Hepatocyte (in vitro differentiated cells): Measurements from ENCODE around the gene AUNIP. TPM values are rescaled to one million over a fixed set of nuclear protein-coding genes. Genes with fewer than 3 reads are reported as not detected.

Experiments
- DNase-seq: peaks from one replicate; pipeline ENCODE4 v3.0.0-alpha.2; 2016; ENCODE audit warnings: low spot score
- H2AFZ ChIP-seq: fragments of 200-600 bp; sonication (generic); 2 replicates; pipeline ENCODE4 v1.6.0; 2016; ENCODE audit warnings: antibody characterized with exemption, mild to moderate bottlenecking
- H3K27ac ChIP-seq: fragments of 200-600 bp; sonication (generic); 2 replicates; pipeline ENCODE4 v1.5.1; 2016; ENCODE audit warnings: mild to moderate bottlenecking
- H3K27me3 ChIP-seq: fragments of 200-600 bp; sonication (generic); 2 replicates; pipeline ENCODE4 v1.6.1; 2016
- H3K36me3 ChIP-seq: fragments of 200-600 bp; sonication (generic); replicated peaks from 2 replicates; pipeline ENCODE4 v1.5.1; 2016; ENCODE audit warnings: low read depth; ENCODE audit not compliant: insufficient read depth
- H3K4me1 ChIP-seq: fragments of 200-600 bp; sonication (generic); 2 replicates; pipeline ENCODE4 v1.5.1; 2016; ENCODE audit warnings: mild to moderate bottlenecking, moderate library complexity; ENCODE audit not compliant: insufficient read depth
- H3K4me2 ChIP-seq: fragments of 200-600 bp; sonication (generic); 2 replicates; pipeline ENCODE4 v1.6.0; 2016
- H3K4me3 ChIP-seq: fragments of 200-600 bp; sonication (generic); 2 replicates; pipeline ENCODE4 v1.5.1; 2016; ENCODE audit warnings: mild to moderate bottlenecking
- H3K79me2 ChIP-seq: fragments of 200-600 bp; sonication (generic); 2 replicates; pipeline ENCODE4 v1.6.0; 2017; ENCODE audit warnings: mild to moderate bottlenecking
- H3K9me2 ChIP-seq: fragments of 200-600 bp; sonication (generic); replicated peaks from 2 replicates; pipeline ENCODE4 v1.6.0; 2017; ENCODE audit warnings: mild to moderate bottlenecking; ENCODE audit not compliant: insufficient read depth
- H3K9me3 ChIP-seq: fragments of 200-600 bp; sonication (generic); 2 replicates; pipeline ENCODE4 v1.5.1; 2016; ENCODE audit warnings: low read depth, mild to moderate bottlenecking
- H4K20me1 ChIP-seq: fragments of 200-600 bp; sonication (generic); 2 replicates; pipeline ENCODE4 v1.6.0; 2016; ENCODE audit warnings: mild to moderate bottlenecking; ENCODE audit not compliant: insufficient read depth, poor library complexity, severe bottlenecking
- CTCF ChIP-seq: fragments of 200-600 bp; sonication (generic); IDR thresholded peaks from 2 replicates; pipeline ENCODE4 v1.5.1; 2016; ENCODE audit warnings: antibody characterized with exemption, mild to moderate bottlenecking; ENCODE audit not compliant: poor library complexity
- EZH2 ChIP-seq: fragments of 200-600 bp; sonication (generic); IDR thresholded peaks from 2 replicates; pipeline ENCODE4 v1.6.1; 2016; ENCODE audit warnings: antibody characterized with exemption, mild to moderate bottlenecking, borderline replicate concordance
- EZH2phosphoT487 ChIP-seq: fragments of 200-600 bp; sonication (generic); IDR thresholded peaks from one replicate; pipeline ENCODE4 v1.6.1; 2018; ENCODE audit warnings: antibody characterized with exemption, mild to moderate bottlenecking, low read depth, moderate library complexity; ENCODE audit not compliant: unreplicated experiment, severe bottlenecking
- WGBS: methylation state at CpG from one replicate; pipeline ENCODE4 v1.1.6; 2016; ENCODE audit warnings: low lambda C conversion rate; ENCODE audit errors: missing lambda C conversion rate; 5-methylcytosine and 5-hydroxymethylcytosine counted together
- polyA plus RNA-seq: library from polyadenylated mRNA; unstranded; fragments of >200 nt; fragmentation: Nextera tagmentation; extraction: Ambion mirVana; gene quantifications from 2 replicates; pipeline ENCODE4 v1.2.1, GENCODE V29; 2016
- total RNA-seq: library from RNA; depleted of rRNA; stranded (reverse); fragments of >200 nt; gene quantifications from 2 replicates; pipeline ENCODE4 v1.2.3, GENCODE V29; 2014

Gene AUNIP
- total and polyA plus RNA-seq, 2 experiments from 2014 or later: 0.41 to 1.3 TPM

DNA sequence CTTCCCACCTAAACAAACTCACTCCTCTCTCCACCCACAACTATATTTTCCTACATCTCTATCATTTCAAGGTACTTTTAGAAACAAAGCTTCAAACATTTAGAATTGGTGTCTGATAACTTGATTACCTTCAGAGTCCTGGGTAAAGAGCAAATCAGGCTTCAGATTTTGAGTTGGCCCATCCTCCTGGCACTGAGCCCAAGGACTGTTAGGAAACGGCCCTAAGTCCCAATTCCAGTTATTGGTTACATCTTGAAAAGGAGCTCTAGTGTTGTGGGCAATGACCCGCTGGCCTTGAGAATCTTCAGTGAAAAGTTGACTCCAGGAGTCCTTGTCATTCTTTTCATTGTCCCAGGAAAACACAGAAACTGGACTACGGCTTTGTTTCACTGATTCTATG lies 24.4 kb downstream of the AUNIP start:
- peaks cover 6% of the 10 kb centered on the region for H3K79me2 ChIP-seq
- TF ChIP-seq CTCF: no peak
- TF ChIP-seq EZH2: no peak
- no peak for TF ChIP-seq EZH2phosphoT487
- WGBS: 75% methylated on average over 3 of the region's 3 CpGs

GRCh38 chr1:25833158-25833557 lies 26.1 kb downstream of the AUNIP start:
- H3K27ac ChIP-seq: no peak overlapping the region
- H3K9me3 ChIP-seq: no peaks in the 10 kb centered on the region
- H4K20me1 ChIP-seq: no peaks in the 10 kb centered on the region
- H3K9me2 ChIP-seq: no peaks in the 10 kb centered on the region
- no peak overlapping the region for H2AFZ ChIP-seq
- TF ChIP-seq CTCF (no peak), EZH2 (no peak), EZH2phosphoT487 (no peak)
- no peaks in the 10 kb centered on the region for H3K27me3 ChIP-seq
- H3K36me3 ChIP-seq: no peaks in the 10 kb centered on the region
- no peaks in the 10 kb centered on the region for H3K79me2 ChIP-seq
- DNase-seq: no peak
- H3K4me1 ChIP-seq: peaks cover 3% of the 10 kb centered on the region
- no peak overlapping the region for H3K4me3 ChIP-seq
- WGBS: 97% methylated on average over 5 of the region's 5 CpGs
- H3K4me2 ChIP-seq: no peak overlapping the region

More for the DNA sequence above, 24.4 kb downstream of the AUNIP start:
- Histone ChIP-seq H3K4me3 (no peak overlapping the region), H3K4me2 (no peak overlapping the region), H3K36me3 (no peaks in the 10 kb centered on the region), H3K9me2 (no peaks in the 10 kb centered on the region), H3K9me3 (no peaks in the 10 kb centered on the region), H4K20me1 (no peaks in the 10 kb centered on the region), H3K27me3 (no peaks in the 10 kb centered on the region), H3K27ac (no peak overlapping the region), H3K4me1 (peaks cover 3% of the 10 kb centered on the region), H2AFZ (no peak overlapping the region)
- no peak for DNase-seq

DNA sequence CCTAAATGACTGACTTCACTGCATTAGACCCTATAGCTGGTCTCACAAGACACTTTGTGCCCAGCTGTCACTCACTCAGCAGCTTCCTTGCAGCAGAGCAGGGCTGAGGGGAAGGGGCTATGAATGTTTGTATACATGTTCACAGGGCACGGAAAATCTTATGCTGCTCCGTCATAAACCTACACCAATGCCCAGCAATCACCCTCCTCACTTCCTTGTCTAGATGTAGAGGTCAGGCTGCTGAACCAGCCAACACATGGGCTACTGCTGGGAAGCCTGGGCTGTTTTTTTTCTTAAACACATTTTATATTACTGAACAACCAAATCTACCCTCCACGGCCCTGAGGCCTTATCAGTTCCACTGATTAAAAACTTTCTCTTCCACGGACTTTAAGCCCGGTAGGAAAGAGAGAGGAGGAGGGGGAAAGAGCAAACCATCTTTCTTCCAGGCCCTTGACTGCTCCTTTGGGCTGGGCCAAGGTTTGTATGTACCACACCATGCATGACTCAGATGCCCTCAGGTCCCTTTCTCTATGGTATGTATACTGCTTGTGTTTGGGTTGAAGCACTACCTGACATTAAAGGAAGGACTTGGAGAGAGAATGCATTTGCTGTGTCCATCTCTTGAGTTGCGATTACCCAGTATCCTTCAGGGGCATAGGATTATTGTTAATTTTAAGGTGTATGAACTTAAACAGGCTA lies 26.8 kb downstream of the AUNIP start:
- peaks cover 3% of the 10 kb centered on the region for H3K4me1 ChIP-seq
- H3K4me3 ChIP-seq: no peak overlapping the region
- H3K27ac ChIP-seq: peak overlapping the region; percentile 33
- 64% methylated on average over 6 of the region's 6 CpGs for WGBS
- TF ChIP-seq EZH2: no peak
- TF ChIP-seq CTCF: no peak
- no peak for TF ChIP-seq EZH2phosphoT487
- H4K20me1 ChIP-seq: no peaks in the 10 kb centered on the region
- H3K9me3 ChIP-seq: no peaks in the 10 kb centered on the region
- H3K4me2 ChIP-seq: no peak overlapping the region
- DNase-seq: peak; percentile 54
- H3K27me3 ChIP-seq: no peaks in the 10 kb centered on the region
- no peak overlapping the region for H2AFZ ChIP-seq
- no peaks in the 10 kb centered on the region for H3K36me3 ChIP-seq
- no peaks in the 10 kb centered on the region for H3K9me2 ChIP-seq
- H3K79me2 ChIP-seq: no peaks in the 10 kb centered on the region
